Spinal cord (tissue), 10 donors: ENCODE data around the gene SZRD1. TPM values are rescaled to one million over a fixed set of nuclear protein-coding genes. Genes with fewer than 3 reads are reported as not detected.

Experiments
- DNase-seq, 6 donors: peaks; one replicate each; pipeline versions ENCODE4 v3.0.0 to v3.0.0-alpha.2; 2013 to 2015; ENCODE audit warnings: low spot score in 6 of 6, low read depth in 4 of 6
- H3K27ac ChIP-seq: one replicate; pipeline ENCODE4 v1.5.1; 2013; ENCODE audit warnings: low read depth, low read length, control low read depth
- H3K27me3 ChIP-seq: one replicate; pipeline ENCODE4 v1.6.1; 2013; ENCODE audit warnings: low read length; ENCODE audit not compliant: control insufficient read depth, insufficient read depth
- H3K36me3 ChIP-seq: one replicate; pipeline ENCODE4 v1.6.1; 2013; ENCODE audit warnings: low read length; ENCODE audit not compliant: control insufficient read depth, insufficient read depth
- H3K4me1 ChIP-seq: one replicate; pipeline ENCODE4 v1.6.1; 2013; ENCODE audit warnings: low read length; ENCODE audit not compliant: control insufficient read depth, insufficient read depth
- H3K4me3 ChIP-seq: one replicate; pipeline ENCODE4 v1.5.1; 2013; ENCODE audit warnings: low read depth, low read length, control low read depth
- H3K9me3 ChIP-seq: one replicate; pipeline ENCODE4 v1.6.1; 2013; ENCODE audit warnings: low read length; ENCODE audit not compliant: control insufficient read depth, insufficient read depth
- WGBS: methylation state at CpG from one replicate; pipeline ENCODE4 v1.1.5; 2013; ENCODE audit warnings: missing lambda C conversion rate; ENCODE audit not compliant: insufficient coverage; 5-methylcytosine and 5-hydroxymethylcytosine counted together
- long read RNA-seq, 4 donors: transcript quantifications; one replicate each; lab custom pipeline, GENCODE V29; 2026
- polyA plus RNA-seq, 2 donors: library from polyadenylated mRNA; unstranded; fragments of 120-200 nt; gene quantifications; one replicate each; pipeline ENCODE4 v1.2.1, GENCODE V29; 2013; ENCODE audit not compliant: insufficient read length in 2 of 2
- total RNA-seq, 2 donors: library from RNA; depleted of rRNA in 1 of 2; stranded (reverse); fragments of 120-200 nt in 1 of 2; fragments of >200 nt in 1 of 2; gene quantifications; one replicate each; pipeline versions ENCODE4 v1.2.3 to v1.2.4, GENCODE V29; 2013 to 2014
- donor health status: healthy.

SZRD1 gene
- total RNA-seq (10 to 100 TPM; 13.1 to 67.3 TPM), polyA plus RNA-seq (10 to 100 TPM; 70.8 to 77.5 TPM)
- long read RNA-seq, donor 1, transcript SZRD1-210 (3 exons, 3,401 nt), result major isoform, 17 of 51 reads
- long read RNA-seq, donor 1, transcript SZRD1-202 (3 exons, 3,447 nt), result minor isoform, 6 of 51 reads
- long read RNA-seq, donor 1, transcript SZRD1-203 (4 exons, 892 nt), result minor isoform, 10 of 51 reads
- long read RNA-seq, donor 1, transcript SZRD1-201 (4 exons, 3,636 nt), result minor isoform, 8 of 51 reads
- long read RNA-seq, donor 1, partial matches to known transcripts, result 10 of 51 reads
- long read RNA-seq, donor 1, other reads (novel, unspliced or antisense), result 0 of 51 reads
- long read RNA-seq, donor 2, transcript SZRD1-210 (3 exons, 3,401 nt), result major isoform, 5 of 32 reads
- long read RNA-seq, donor 2, transcript SZRD1-202 (3 exons, 3,447 nt), result major isoform, 5 of 32 reads
- long read RNA-seq, donor 2, partial matches to known transcripts, result 17 of 32 reads
- long read RNA-seq, donor 2, other reads (novel, unspliced or antisense), result 0 of 32 reads
- long read RNA-seq, donor 3, transcript SZRD1-203 (4 exons, 892 nt), result minor isoform, 5 of 37 reads
- long read RNA-seq, donor 3, transcript SZRD1-202 (3 exons, 3,447 nt), result minor isoform, 7 of 37 reads
- long read RNA-seq, donor 3, transcript SZRD1-210 (3 exons, 3,401 nt), result minor isoform, 8 of 37 reads
- long read RNA-seq, donor 3, transcript SZRD1-201 (4 exons, 3,636 nt), result major isoform, 10 of 37 reads
- long read RNA-seq, donor 3, partial matches to known transcripts, result 7 of 37 reads
- long read RNA-seq, donor 3, other reads (novel, unspliced or antisense), result 0 of 37 reads
- long read RNA-seq, donor 4, transcript SZRD1-203 (4 exons, 892 nt), result minor isoform, 8 of 146 reads
- long read RNA-seq, donor 4, transcript SZRD1-201 (4 exons, 3,636 nt), result minor isoform, 6 of 146 reads
- long read RNA-seq, donor 4, transcript SZRD1-210 (3 exons, 3,401 nt), result major isoform, 15 of 146 reads
- long read RNA-seq, donor 4, transcript SZRD1-202 (3 exons, 3,447 nt), result minor isoform, 13 of 146 reads
- long read RNA-seq, donor 4, partial matches to known transcripts, result 104 of 146 reads
- long read RNA-seq, donor 4, other reads (novel, unspliced or antisense), result 0 of 146 reads

GRCh38 chr1:16366722-16367257 lies at the start of gene SZRD1:
SZRD1 (plus strand) TSS chr1:16367242; CDS start chr1:16367258, 16 bp downstream.
- Histone ChIP-seq H3K36me3 (no peaks in the 10 kb centered on the region), H3K27ac (peak within 1 kb of the TSS; percentile 99), H3K4me3 (peak within 1 kb of the TSS; percentile 86), H3K9me3 (no peaks in the 10 kb centered on the region), H3K4me1 (peaks cover 6% of the 10 kb centered on the region), H3K27me3 (no peaks in the 10 kb centered on the region)
- 0% methylated on average over 22 of the region's 24 CpGs for WGBS
- DNase-seq, result peak; percentile 98 to 100 (median 99)

DNA sequence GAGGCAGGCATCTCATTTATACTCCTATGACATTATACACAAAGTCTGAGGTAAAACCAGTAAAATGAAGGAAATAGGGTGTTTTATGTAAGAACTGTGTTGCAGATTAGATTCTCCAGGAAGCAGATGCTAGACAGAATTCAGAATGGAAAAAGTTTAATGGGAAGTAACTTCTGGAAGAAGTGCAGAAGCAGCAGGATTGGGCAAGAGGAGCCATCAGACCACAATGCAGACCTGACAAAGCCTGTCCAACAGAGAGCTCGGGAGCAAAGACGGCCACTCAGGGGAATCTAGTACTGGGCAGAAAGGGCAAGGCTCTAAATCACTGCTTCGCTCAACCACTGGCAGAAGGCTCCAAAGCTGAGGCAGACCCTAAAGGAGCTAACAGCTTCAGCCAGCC lies 48.5 kb upstream of the SZRD1 start:
- WGBS, result 45% methylated on average over 3 of the region's 3 CpGs
- Histone ChIP-seq H3K27me3 (no peaks in the 10 kb centered on the region), H3K4me1 (no peaks in the 10 kb centered on the region), H3K9me3 (no peaks in the 10 kb centered on the region), H3K36me3 (peaks cover 8% of the 10 kb centered on the region), H3K4me3 (no peak overlapping the region), H3K27ac (no peak overlapping the region)
- DNase-seq, result peak in 1 of 6 donors; percentile 25

DNA sequence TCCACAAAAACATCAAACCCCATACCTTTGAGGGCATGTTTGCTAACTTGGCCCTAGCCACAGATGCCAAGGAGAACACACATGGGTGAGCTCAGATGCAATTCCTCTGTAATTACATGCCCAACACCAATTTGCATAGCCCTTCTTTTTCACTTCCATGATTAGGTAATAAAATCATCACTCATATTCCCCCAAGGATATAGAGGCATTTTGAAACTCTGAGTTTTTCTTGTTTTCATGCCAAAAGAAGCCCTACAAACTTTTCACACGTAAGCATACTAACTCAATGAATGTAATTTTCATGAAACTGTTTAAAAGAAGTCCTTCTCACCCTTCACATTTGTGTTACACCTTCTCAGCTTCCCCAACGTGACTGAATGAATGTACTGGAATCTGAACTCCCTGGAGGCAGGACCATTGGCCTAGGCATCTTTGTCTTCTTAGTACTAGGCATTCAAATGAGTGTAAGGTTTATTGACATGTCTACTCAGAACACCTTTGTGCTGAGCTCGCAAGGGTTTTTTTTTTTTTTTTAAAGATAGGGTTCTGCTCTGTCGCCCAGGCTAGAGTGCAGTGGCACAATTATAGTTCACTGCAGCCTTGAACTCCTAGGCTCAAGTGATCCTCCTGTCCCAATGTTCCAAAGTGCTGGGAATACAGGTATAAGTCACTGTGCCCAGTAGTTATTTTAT lies 45.7 kb upstream of the SZRD1 start:
- Histone ChIP-seq H3K9me3 (no peaks in the 10 kb centered on the region), H3K4me3 (no peak overlapping the region), H3K27ac (no peak overlapping the region), H3K36me3 (no peaks in the 10 kb centered on the region), H3K27me3 (no peaks in the 10 kb centered on the region), H3K4me1 (no peaks in the 10 kb centered on the region)
- WGBS, result 80% methylated on average over 1 of the region's 4 CpGs
- peak in 1 of 6 donors; percentile 6 for DNase-seq

DNA sequence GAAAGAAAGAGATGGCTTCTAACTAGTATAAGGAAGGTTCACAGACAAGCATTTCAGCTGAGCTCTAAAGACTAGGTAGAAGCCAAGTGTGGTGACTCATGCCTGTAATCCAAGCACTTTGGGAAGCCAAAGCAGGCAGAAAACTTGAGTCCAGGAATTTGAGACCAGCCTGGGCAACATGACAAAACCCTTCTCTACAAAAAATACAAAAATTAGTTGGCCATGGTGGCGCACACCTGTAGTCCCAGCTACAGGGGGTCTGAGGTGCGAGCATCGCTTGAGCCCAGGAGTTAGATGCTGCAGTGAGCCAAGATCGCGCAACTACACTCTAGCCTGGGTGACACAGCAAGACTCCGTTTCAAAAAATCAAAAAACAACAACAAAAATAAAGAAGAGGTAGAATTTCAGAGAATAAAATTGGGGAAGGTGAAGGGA lies 42.6 kb upstream of the SZRD1 start:
- Histone ChIP-seq H3K9me3 (no peaks in the 10 kb centered on the region), H3K36me3 (no peaks in the 10 kb centered on the region), H3K4me3 (no peak overlapping the region), H3K4me1 (no peaks in the 10 kb centered on the region), H3K27me3 (no peaks in the 10 kb centered on the region), H3K27ac (no peak overlapping the region)
- DNase-seq, result peak in 1 of 6 donors; percentile 11
- 100% methylated on average over 2 of the region's 6 CpGs for WGBS

GRCh38 chr1:16326833-16327404 lies 40.1 kb upstream of the SZRD1 start:
- no peak for DNase-seq
- WGBS, result 100% methylated on average over 1 of the region's 5 CpGs
- no peaks in the 10 kb centered on the region for H3K9me3 ChIP-seq

DNA sequence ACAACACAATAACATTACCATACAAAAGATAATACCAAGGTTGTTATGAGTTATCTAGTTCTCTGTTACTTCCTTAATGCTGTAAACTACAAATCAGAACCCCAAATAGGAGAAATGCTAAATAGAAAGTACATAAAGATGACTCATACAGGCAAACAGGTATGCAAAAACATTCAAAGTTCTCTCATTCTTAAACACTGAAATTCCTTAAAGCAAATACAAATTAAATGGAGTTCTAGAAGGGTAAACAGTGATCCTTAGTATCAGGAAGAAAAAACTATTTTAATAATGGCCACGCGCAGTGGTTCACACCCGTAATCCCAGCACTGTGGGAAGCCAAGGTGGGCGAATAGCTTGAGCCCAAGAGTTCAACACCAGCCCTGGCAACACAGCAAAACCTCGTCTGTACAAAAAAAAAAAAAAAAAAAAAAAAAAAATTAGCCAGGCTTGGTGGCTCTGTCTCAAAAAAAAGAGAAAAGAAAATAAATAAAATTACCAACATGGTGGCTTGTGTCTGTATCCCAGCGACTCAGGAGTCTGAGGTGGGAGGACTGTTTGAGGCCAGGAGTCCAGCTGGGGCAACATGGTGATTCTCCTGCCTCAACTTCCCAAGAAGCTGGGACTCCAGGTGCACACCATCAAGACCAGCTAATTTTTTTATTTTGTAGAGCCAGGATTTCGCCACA lies 32.2 kb upstream of the SZRD1 start:
- Histone ChIP-seq H3K4me1 (peaks cover 2% of the 10 kb centered on the region), H3K4me3 (no peak overlapping the region), H3K9me3 (no peaks in the 10 kb centered on the region), H3K27ac (no peak overlapping the region), H3K27me3 (no peaks in the 10 kb centered on the region), H3K36me3 (no peaks in the 10 kb centered on the region)
- DNase-seq, result no peak
- WGBS, result 82% methylated on average over 1 of the region's 7 CpGs

More at GRCh38 chr1:16326833-16327404, 40.1 kb upstream of the SZRD1 start:
- no peak overlapping the region for H3K27ac ChIP-seq
- H3K36me3 ChIP-seq, result no peaks in the 10 kb centered on the region
- H3K4me3 ChIP-seq, result no peak overlapping the region
- no peaks in the 10 kb centered on the region for H3K4me1 ChIP-seq
- no peaks in the 10 kb centered on the region for H3K27me3 ChIP-seq

DNA sequence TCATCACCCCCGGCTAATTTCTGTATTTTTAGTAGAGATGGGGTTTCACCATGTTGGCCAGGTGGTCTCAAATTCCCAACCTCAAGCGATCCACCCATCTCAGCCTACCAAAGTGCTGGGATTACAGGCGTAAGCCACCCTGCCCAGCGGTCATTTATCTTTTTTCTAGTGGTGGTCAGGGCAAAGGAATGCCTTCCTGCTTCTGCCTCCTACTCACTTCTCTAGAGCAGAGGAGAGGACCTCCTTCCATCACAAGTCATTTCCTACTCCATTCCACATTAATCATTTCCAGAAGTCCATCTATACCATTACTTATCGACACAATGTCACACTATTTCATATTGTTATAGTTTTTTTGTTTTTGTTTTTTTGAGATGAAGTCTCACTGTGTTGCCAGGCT lies 28.1 kb upstream of the SZRD1 start:
- WGBS, result no CpG with 5 or more reads among the region's 5 CpGs
- no peaks in the 10 kb centered on the region for H3K9me3 ChIP-seq
- peaks cover 2% of the 10 kb centered on the region for H3K4me1 ChIP-seq
- H3K4me3 ChIP-seq, result no peak overlapping the region
- no peaks in the 10 kb centered on the region for H3K27me3 ChIP-seq
- DNase-seq, result no peak
- H3K27ac ChIP-seq, result no peak overlapping the region
- peaks cover 5% of the 10 kb centered on the region for H3K36me3 ChIP-seq

DNA sequence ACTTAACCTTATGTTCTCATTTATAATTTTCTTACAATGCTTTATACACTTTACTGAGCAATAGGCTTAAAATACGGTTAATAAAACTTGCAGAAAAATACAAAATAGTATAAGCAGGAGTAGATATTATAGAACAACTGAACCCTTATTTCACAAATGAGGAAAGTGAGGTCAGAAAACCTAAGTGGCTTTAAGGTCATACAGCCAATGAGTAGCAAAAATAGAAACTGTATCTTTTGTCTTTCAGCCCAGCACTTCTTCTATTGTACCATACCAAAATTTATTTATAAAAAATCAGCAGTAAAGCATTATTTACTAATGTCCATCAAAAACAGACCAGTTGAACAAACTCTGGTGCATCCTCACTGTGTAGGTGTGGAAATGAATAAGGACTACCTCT lies 26.4 kb upstream of the SZRD1 start:
- no peaks in the 10 kb centered on the region for H3K9me3 ChIP-seq
- no peak for DNase-seq
- H3K4me3 ChIP-seq, result no peak overlapping the region
- H3K4me1 ChIP-seq, result peaks cover 2% of the 10 kb centered on the region
- no CpG with 5 or more reads among the region's 1 CpG for WGBS
- H3K27ac ChIP-seq, result no peak overlapping the region
- peaks cover 5% of the 10 kb centered on the region for H3K36me3 ChIP-seq
- H3K27me3 ChIP-seq, result no peaks in the 10 kb centered on the region
